ENCODE results near the gene KLK12. TPM values are rescaled to one million over a fixed set of nuclear protein-coding genes. Genes with fewer than 3 reads are reported as not detected.

Gene KLK12
- polyA plus RNA-seq, 1 donor (not counting 4 experiments of a cell fraction or from before 2014, with no cell fraction given): not detected

GRCh38 chr19:51055866-51056265, 21.1 kb upstream of the KLK12 start:
- Histone ChIP-seq H3K9ac (ENCODE audit: control insufficient read depth, extremely low read depth, insufficient read depth, low read length) (no peak overlapping the region), H2AFZ (ENCODE audit: control insufficient read depth, low read length) (no peak overlapping the region), H3K36me3 (ENCODE audit: control insufficient read depth in 2 of 2, extremely low read depth in 1 of 2, insufficient read depth in 2 of 2, low read length in 2 of 2) (no peaks in the 10 kb centered on the region), H3K4me1 (ENCODE audit: control insufficient read depth, extremely low read depth, insufficient read depth, low read length) (no peaks in the 10 kb centered on the region), H4K20me1 (ENCODE audit: control insufficient read depth, extremely low read depth, insufficient read depth, low read length) (no peaks in the 10 kb centered on the region), H3K27me3 (ENCODE audit: control insufficient read depth, extremely low read depth, insufficient read depth, low read length) (peaks cover 7% of the 10 kb centered on the region), H3K4me2 (ENCODE audit: control insufficient read depth, extremely low read depth, insufficient read depth, low read depth, low read length) (no peak overlapping the region), H3K4me3 (ENCODE audit: control insufficient read depth in 2 of 3, extremely low read depth in 1 of 3, insufficient read depth in 2 of 3, low read depth in 1 of 3, low read length in 3 of 3) (no peak overlapping the region), H3K9me3 (ENCODE audit: control insufficient read depth, low read depth, low read length) (no peaks in the 10 kb centered on the region), H3K79me2 (ENCODE audit: control insufficient read depth, insufficient read depth, low read length) (no peaks in the 10 kb centered on the region), H3K27ac (ENCODE audit: control insufficient read depth, insufficient read depth, low read length) (no peak overlapping the region), H3K9me1 (ENCODE audit: control insufficient read depth, extremely low read depth, insufficient read depth, low read length) (no peaks in the 10 kb centered on the region)
- FAIRE-seq: no peak
- dilution Hi-C loops (cut with MboI; ENCODE audit: extremely low pct_ligation_motif_present, low sequenced_read_pairs): no loop called here
- no peak for TF ChIP-seq CTCF (optimal IDR thresholded peaks at IDR 0.05 in 1 of 3, IDR thresholded peaks at IDR 0.05 in 1 of 3, conservative IDR thresholded peaks at IDR 0.05 in 1 of 3; ENCODE audit: extremely low read depth in 1 of 3, insufficient read depth in 2 of 3, low read length in 3 of 3)
- TF ChIP-seq EZH2 (IDR thresholded peaks at IDR 0.05; ENCODE audit: low read length): no peak
- no peak for DNase-seq (ENCODE audit: low read depth, low spot score)

- FAIRE-seq (peak; percentile 46), DNase-seq (ENCODE audit: low read depth, low spot score) (no peak)
- Histone ChIP-seq H3K27me3 (ENCODE audit: control insufficient read depth, extremely low read depth, insufficient read depth, low read length) (no peaks in the 10 kb centered on the region), H2AFZ (ENCODE audit: control insufficient read depth, low read length) (no peak overlapping the region), H3K4me3 (ENCODE audit: control insufficient read depth in 2 of 3, extremely low read depth in 1 of 3, insufficient read depth in 2 of 3, low read depth in 1 of 3, low read length in 3 of 3) (no peak overlapping the region), H3K9me1 (ENCODE audit: control insufficient read depth, extremely low read depth, insufficient read depth, low read length) (no peaks in the 10 kb centered on the region), H3K27ac (ENCODE audit: control insufficient read depth, insufficient read depth, low read length) (no peak overlapping the region), H4K20me1 (ENCODE audit: control insufficient read depth, extremely low read depth, insufficient read depth, low read length) (no peaks in the 10 kb centered on the region), H3K9ac (ENCODE audit: control insufficient read depth, extremely low read depth, insufficient read depth, low read length) (no peak overlapping the region), H3K9me3 (ENCODE audit: control insufficient read depth, low read depth, low read length) (no peaks in the 10 kb centered on the region), H3K4me1 (ENCODE audit: control insufficient read depth, extremely low read depth, insufficient read depth, low read length) (no peaks in the 10 kb centered on the region), H3K79me2 (ENCODE audit: control insufficient read depth, insufficient read depth, low read length) (no peaks in the 10 kb centered on the region), H3K36me3 (ENCODE audit: control insufficient read depth in 2 of 2, extremely low read depth in 1 of 2, insufficient read depth in 2 of 2, low read length in 2 of 2) (no peaks in the 10 kb centered on the region), H3K4me2 (ENCODE audit: control insufficient read depth, extremely low read depth, insufficient read depth, low read depth, low read length) (peak overlapping the region; percentile 34)
- dilution Hi-C loops (cut with MboI; ENCODE audit: extremely low pct_ligation_motif_present, low sequenced_read_pairs): no loop called here
- TF ChIP-seq CTCF (optimal IDR thresholded peaks at IDR 0.05 in 1 of 3, IDR thresholded peaks at IDR 0.05 in 1 of 3, conservative IDR thresholded peaks at IDR 0.05 in 1 of 3; ENCODE audit: extremely low read depth in 1 of 3, insufficient read depth in 2 of 3, low read length in 3 of 3) (no peak), EZH2 (IDR thresholded peaks at IDR 0.05; ENCODE audit: low read length) (no peak)
These were observed 12.2 kb upstream of the KLK12 start for GRCh38 chr19:51047031-51047335.
